GM12878 (cell line): ENCODE measurements around the gene EPAS1.

Experiments
- CBFB ChIP-seq: IDR thresholded peaks from 2 replicates; pipeline ENCODE4 v1.6.1; 2016; ENCODE audit warnings: antibody characterized with exemption, low read depth
- CHD4 ChIP-seq: fragments of 200-600 bp; sonication (generic); IDR thresholded peaks from 2 replicates; pipeline ENCODE4 v1.6.1; 2016; ENCODE audit warnings: mild to moderate bottlenecking
- CTCF ChIP-seq, 3 experiments: IDR thresholded peaks in 2 of 3; conservative IDR thresholded peaks in 1 of 3; 2 replicates each; pipeline ENCODE4 v1.5.1; 2011; ENCODE audit warnings: low read depth in 3 of 3, low read length in 3 of 3, mild to moderate bottlenecking in 3 of 3, control low read depth in 2 of 3, moderate library complexity in 2 of 3, inconsistent platforms in 1 of 3, mixed read lengths in 1 of 3; ENCODE audit not compliant: control insufficient read depth in 2 of 3, insufficient read depth in 1 of 3; ENCODE audit errors: extremely low read depth in 1 of 3
- EP300 ChIP-seq, 2 experiments: fragments of 150-350 bp in 1 of 2; IDR thresholded peaks; 2 replicates each; pipeline ENCODE4 v1.6.1; 2011 to 2012; ENCODE audit warnings: low read depth in 2 of 2, low read length in 2 of 2, borderline replicate concordance in 1 of 2, improper control_type of control experiment in 1 of 2, inconsistent platforms in 1 of 2; ENCODE audit not compliant: control insufficient read depth in 1 of 2
- EZH2 ChIP-seq: IDR thresholded peaks from 2 replicates; pipeline ENCODE4 v1.6.1; 2012; ENCODE audit warnings: low read depth, mild to moderate bottlenecking, control low read depth, inconsistent platforms, low read length, borderline replicate concordance; ENCODE audit not compliant: control insufficient read depth
- JUND ChIP-seq: IDR thresholded peaks from 2 replicates; pipeline ENCODE4 v1.6.1; 2012; ENCODE audit warnings: low read depth, mild to moderate bottlenecking, low read length, improper control_type of control experiment, moderate library complexity
- POLR2A ChIP-seq: IDR thresholded peaks from 2 replicates; pipeline ENCODE4 v1.6.1; 2011; ENCODE audit warnings: low read depth, mild to moderate bottlenecking, low read length
- POLR2AphosphoS5 ChIP-seq: IDR thresholded peaks from 2 replicates; pipeline ENCODE4 v1.6.1; 2011; ENCODE audit warnings: mild to moderate bottlenecking, low read length, inconsistent platforms
- REST ChIP-seq: IDR thresholded peaks from 2 replicates; pipeline ENCODE4 v1.6.1; 2012; ENCODE audit warnings: mild to moderate bottlenecking, low read depth, low read length
- SMC3 ChIP-seq: IDR thresholded peaks from 2 replicates; pipeline ENCODE4 v1.6.1; 2011; ENCODE audit warnings: low read length, improper control_type of control experiment, borderline replicate concordance
- TF ChIP-seq, protein P1 (sequence below): IDR thresholded peaks from 2 replicates; pipeline ENCODE4 v1.6.1; 2011; ENCODE audit warnings: low read depth, low read length, improper control_type of control experiment, borderline replicate concordance
- TF ChIP-seq, protein P2 (sequence below): fragments of 450-650 bp; IDR thresholded peaks from 2 replicates; pipeline ENCODE4 v1.6.1; 2018; ENCODE audit warnings: mild to moderate bottlenecking, low read depth, moderate library complexity; ENCODE audit not compliant: partially characterized antibody

DNA sequence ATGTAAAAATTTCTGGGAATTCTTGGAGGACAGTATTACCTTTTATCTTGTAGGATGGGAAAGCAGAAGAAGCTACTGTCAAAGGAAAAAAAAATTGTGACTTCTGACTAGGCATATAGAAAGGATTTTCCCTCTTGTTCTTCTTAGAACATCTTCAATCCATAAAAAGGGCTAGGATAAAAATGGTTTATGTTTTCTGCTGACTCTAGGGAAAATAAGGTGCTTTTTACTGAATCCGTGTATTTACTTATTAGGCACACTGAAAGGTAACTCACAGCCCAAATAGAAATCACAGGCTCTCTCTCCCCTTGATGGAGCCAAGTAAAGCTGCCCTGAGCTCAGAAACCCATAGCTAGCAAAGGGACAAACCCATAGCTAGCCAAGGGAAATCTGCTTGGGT is 74.6 kb downstream of the EPAS1 start:
- TF ChIP-seq CTCF (IDR thresholded peaks at IDR 0.05 in 2 of 3, conservative IDR thresholded peaks at IDR 0.05 in 1 of 3; ENCODE audit: control insufficient read depth in 2 of 3, extremely low read depth in 1 of 3, insufficient read depth in 1 of 3, low read depth in 3 of 3, low read length in 3 of 3): no peak
- no peak for TF ChIP-seq POLR2AphosphoS5
- no peak for TF ChIP-seq EZH2
- no peak for TF ChIP-seq JUND
- TF ChIP-seq EP300 (IDR thresholded peaks at IDR 0.05; ENCODE audit: borderline replicate concordance in 1 of 2, control insufficient read depth in 1 of 2, low read depth in 2 of 2, low read length in 2 of 2): no peak
- TF ChIP-seq, protein P1, sequence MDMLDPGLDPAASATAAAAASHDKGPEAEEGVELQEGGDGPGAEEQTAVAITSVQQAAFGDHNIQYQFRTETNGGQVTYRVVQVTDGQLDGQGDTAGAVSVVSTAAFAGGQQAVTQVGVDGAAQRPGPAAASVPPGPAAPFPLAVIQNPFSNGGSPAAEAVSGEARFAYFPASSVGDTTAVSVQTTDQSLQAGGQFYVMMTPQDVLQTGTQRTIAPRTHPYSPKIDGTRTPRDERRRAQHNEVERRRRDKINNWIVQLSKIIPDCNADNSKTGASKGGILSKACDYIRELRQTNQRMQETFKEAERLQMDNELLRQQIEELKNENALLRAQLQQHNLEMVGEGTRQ: no peak
- TF ChIP-seq CBFB: no peak
- TF ChIP-seq, protein P2, sequence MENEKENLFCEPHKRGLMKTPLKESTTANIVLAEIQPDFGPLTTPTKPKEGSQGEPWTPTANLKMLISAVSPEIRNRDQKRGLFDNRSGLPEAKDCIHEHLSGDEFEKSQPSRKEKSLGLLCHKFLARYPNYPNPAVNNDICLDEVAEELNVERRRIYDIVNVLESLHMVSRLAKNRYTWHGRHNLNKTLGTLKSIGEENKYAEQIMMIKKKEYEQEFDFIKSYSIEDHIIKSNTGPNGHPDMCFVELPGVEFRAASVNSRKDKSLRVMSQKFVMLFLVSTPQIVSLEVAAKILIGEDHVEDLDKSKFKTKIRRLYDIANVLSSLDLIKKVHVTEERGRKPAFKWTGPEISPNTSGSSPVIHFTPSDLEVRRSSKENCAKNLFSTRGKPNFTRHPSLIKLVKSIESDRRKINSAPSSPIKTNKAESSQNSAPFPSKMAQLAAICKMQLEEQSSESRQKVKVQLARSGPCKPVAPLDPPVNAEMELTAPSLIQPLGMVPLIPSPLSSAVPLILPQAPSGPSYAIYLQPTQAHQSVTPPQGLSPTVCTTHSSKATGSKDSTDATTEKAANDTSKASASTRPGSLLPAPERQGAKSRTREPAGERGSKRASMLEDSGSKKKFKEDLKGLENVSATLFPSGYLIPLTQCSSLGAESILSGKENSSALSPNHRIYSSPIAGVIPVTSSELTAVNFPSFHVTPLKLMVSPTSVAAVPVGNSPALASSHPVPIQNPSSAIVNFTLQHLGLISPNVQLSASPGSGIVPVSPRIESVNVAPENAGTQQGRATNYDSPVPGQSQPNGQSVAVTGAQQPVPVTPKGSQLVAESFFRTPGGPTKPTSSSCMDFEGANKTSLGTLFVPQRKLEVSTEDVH: no peak
- TF ChIP-seq POLR2A: no peak
- no peak for TF ChIP-seq CHD4
- TF ChIP-seq REST: no peak
- no peak for TF ChIP-seq SMC3
